Astrocyte of the cerebellum (primary cell): ENCODE results near the gene ACADM.

Experiments used
- DNase-seq: peaks from one replicate; pipeline ENCODE4 v3.0.0-alpha.2; 2011; ENCODE audit warnings: low read depth
- H3K4me3 ChIP-seq: 2 replicates; pipeline ENCODE4 v1.5.1; 2011; ENCODE audit warnings: mild to moderate bottlenecking, low read depth, low read length, moderate library complexity
- in situ Hi-C: cut with HindIII; loops from 2 replicates; pipeline ENCODE4 v1.10.0; 2017; ENCODE audit warnings: low sequenced_read_pairs
- TF ChIP-seq, protein P1 (sequence below): IDR thresholded peaks from 2 replicates; pipeline ENCODE4 v1.5.1; 2012; ENCODE audit warnings: low read length, low read depth, moderate library complexity, mild to moderate bottlenecking; ENCODE audit errors: missing control alignments

Gene ACADM

DNA sequence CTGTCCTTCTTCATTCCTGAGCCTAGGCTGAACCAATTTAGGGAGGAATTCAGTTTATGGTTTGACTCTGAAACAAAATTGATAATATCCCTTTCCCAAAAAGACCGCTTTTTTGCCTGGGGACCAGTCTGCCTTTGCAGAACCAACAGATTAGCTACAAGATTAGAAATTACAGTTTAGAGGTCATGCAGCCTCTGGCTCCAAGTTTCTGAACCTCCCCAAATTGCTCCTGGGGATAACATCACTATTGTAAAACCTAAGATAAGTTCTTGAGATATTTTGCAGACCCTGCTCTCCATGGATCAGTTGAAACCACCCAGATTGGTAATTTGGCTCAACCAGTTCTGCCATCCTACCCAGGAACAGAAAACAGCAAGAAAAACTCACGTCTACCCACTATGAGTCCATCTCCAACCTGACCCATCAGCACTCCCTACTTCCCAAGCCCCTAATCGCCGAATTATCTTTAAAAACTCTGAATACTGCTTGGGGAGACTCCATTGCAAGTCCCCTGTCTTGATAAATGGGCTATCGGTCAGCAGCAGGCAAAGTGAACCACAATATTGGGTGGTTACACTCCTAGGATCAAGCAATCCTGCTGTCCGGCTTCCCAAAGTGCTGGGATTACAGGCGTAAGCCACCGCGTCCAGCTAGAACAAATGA, 60.9 kb downstream of the ACADM start:
- in situ Hi-C loops, result no loop called here
- TF ChIP-seq, protein P1, sequence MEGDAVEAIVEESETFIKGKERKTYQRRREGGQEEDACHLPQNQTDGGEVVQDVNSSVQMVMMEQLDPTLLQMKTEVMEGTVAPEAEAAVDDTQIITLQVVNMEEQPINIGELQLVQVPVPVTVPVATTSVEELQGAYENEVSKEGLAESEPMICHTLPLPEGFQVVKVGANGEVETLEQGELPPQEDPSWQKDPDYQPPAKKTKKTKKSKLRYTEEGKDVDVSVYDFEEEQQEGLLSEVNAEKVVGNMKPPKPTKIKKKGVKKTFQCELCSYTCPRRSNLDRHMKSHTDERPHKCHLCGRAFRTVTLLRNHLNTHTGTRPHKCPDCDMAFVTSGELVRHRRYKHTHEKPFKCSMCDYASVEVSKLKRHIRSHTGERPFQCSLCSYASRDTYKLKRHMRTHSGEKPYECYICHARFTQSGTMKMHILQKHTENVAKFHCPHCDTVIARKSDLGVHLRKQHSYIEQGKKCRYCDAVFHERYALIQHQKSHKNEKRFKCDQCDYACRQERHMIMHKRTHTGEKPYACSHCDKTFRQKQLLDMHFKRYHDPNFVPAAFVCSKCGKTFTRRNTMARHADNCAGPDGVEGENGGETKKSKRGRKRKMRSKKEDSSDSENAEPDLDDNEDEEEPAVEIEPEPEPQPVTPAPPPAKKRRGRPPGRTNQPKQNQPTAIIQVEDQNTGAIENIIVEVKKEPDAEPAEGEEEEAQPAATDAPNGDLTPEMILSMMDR, result no peak
- peak overlapping the region; percentile 67 for H3K4me3 ChIP-seq
- no peak for DNase-seq

DNA sequence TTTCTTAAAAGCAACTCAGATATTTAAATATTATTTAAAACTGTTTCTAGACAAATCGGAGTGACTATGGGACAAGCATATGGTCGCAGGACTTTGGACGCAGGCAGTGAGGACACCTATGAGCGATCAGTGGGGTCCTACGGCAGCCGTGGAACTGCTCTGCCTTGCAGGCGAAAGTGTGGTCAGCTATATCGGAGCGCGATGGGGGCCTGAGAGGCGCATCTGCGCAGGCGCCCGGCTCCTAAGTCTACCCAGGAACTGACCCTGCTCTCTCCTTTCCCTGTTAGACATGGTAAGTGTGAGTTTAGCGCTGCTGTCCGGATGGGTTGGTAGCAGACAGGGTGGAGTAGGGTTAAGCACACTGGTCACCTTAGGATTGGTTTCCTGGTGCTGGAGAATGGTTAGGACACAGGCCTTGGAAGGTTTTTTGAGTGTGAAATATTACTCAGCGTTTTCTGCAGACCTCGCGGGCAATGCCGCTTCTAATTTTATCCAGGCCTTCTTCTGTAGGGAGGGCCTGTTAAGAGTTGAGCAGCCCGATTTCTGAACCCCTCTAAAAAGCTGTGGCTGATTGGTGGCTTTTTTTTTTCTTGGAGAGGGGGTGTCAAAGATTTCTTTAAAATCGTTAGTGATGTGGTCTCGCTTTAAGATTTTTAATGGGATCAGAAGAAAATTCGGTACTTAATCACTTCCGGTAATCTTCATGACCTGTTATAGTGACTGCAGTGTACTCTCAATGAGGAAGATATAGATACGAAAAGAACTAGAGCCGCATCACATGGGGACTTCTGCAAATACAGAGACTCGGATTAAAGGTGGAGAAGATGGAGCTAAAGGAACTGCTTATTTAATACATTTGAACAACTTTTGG, 61.7 kb downstream of the ACADM start, which contains the start of gene RABGGTB:
TSS of gene RABGGTB (plus strand) at position 274 of the 871 bp plus-strand sequence. CDS start at position 290, 16 bp downstream.
- H3K4me3 ChIP-seq, result peak within 1 kb of the TSS; percentile 67
- in situ Hi-C loops, result no loop called here
- TF ChIP-seq, protein P1, result no peak
- DNase-seq, result peak; percentile 93

DNA sequence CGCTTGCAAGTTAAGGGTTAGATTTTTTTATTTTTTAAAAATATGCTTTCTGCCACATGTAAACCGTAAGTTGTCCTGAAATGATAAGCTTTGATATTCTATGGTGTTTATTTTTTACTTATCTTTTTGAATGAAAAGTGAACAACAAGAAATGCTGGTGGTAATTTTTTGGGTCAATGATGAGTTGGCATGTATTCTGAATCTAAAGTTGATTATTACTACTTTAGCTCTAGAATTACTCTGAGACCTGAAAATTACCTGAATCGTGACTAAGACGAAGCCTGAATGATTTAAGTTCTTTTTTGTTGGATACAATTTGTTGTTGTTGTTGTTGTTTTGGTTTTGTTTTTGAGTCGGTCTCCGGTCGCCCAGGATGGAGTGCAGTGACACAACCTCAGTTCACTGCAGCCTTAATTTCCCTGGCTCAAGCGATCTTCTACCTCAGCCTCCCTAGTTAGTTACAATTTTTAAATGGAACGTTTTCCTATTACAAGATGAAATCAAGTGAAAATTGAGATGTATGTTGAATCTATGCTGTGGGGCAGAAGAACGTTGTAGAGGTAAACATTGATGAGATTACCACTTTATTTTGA, 62.5 kb downstream of the ACADM start:
- H3K4me3 ChIP-seq, result peak overlapping the region; percentile 67
- no peak for DNase-seq
- TF ChIP-seq, protein P1, result no peak
- in situ Hi-C loops, result no loop called here

DNA sequence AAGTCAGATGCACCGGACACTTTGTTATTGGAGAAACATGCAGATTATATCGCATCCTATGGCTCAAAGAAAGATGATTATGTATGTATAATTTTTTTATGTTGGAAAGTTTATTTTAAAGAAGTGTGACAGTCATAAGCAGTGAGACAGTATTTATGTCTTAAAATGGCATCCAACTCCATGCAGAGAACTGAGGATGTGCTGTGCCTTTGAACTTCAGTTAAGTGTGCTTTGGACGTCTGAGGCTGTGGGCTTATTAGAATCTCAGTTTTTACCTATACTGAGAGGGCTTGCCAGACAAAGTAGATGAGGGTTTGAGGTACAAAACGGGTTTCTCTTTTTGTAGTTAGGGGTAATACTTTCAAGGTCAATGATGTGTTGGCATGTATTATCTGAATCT, 63.0 kb downstream of the ACADM start:
- TF ChIP-seq, protein P1, result no peak
- H3K4me3 ChIP-seq, result peak overlapping the region; percentile 67
- no peak for DNase-seq
- in situ Hi-C loops, result no loop called here

DNA sequence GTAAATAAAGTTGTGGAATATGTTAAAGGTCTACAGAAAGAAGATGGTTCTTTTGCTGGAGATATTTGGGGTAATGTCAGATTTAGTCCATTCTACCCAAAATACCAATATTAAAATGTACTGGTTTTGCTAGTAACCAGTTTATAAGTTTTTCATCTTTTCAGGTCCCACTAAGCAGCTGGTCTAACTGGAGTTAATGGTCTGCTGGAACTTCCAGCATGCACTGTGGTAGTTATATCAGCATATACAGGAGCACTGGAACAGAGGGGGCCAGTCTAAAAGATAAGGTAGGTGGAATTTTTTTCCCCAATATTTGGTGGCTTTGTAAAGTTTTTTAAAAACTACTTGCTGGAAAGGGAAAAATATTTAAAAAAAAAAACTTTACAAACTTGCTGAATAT, 65.5 kb downstream of the ACADM start:
- H3K4me3 ChIP-seq, result no peak overlapping the region

DNA sequence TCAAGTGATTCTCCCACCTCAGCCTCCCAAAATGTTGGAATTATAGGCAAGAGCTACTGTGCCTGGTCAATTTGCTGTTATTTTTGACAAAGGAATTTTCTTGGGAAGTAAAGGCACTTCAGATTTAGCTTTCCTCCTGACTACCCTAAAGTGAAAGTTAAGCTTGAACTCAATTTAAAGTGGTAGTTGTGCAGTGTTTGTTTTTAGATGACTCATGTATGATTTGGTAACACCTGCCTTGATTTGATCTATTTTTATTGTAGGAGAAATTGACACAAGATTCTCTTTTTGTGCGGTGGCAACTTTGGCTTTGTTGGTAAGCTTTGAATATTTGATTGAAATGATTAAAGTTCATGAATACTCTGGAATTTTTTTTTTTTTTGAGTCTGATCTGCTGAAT, 66.5 kb downstream of the ACADM start:
- in situ Hi-C loops, result no loop called here
- TF ChIP-seq, protein P1, result no peak
- no peak for DNase-seq
- H3K4me3 ChIP-seq, result no peak overlapping the region

More for the DNA sequence above, 65.5 kb downstream of the ACADM start:
- TF ChIP-seq, protein P1, result no peak
- in situ Hi-C loops, result no loop called here
- no peak for DNase-seq
